HepG2 (cell line): ENCODE measurements around the gene FIGNL1. TPM values are rescaled to one million over a fixed set of nuclear protein-coding genes. Genes with fewer than 3 reads are reported as not detected.

Source experiments
- ARID5B ChIP-seq: IDR thresholded peaks from 2 replicates; pipeline ENCODE4 v1.4.0; 2020; ENCODE audit warnings: mild to moderate bottlenecking, missing genetic modification reagents
- FOSL2 ChIP-seq: sonication (generic); formaldehyde crosslinking; IDR thresholded peaks from 2 replicates; pipeline ENCODE4 v1.4.0; 2020; ENCODE audit warnings: missing genetic modification reagents
- FOXA1 ChIP-seq, 2 experiments: fragments of 450-650 bp in 1 of 2; sonication (generic) in 1 of 2; formaldehyde crosslinking in 1 of 2; IDR thresholded peaks; 2 replicates each; pipeline versions ENCODE4 v1.4.0 to v1.6.1; 2016 to 2020; ENCODE audit warnings: missing genetic modification reagents in 1 of 2
- GABPA ChIP-seq, 2 experiments: IDR thresholded peaks; 2 replicates each; pipeline ENCODE4 v1.6.1; 2011 to 2016; ENCODE audit warnings: low read depth in 2 of 2, low read length in 1 of 2, missing biosample characterization in 1 of 2, missing genetic modification characterization in 1 of 2
- HMGXB3 ChIP-seq: sonication (generic); formaldehyde crosslinking; IDR thresholded peaks from 2 replicates; pipeline ENCODE4 v1.4.0; 2020; ENCODE audit warnings: missing genetic modification reagents, borderline replicate concordance
- KDM1A ChIP-seq: IDR thresholded peaks from 2 replicates; pipeline ENCODE4 v1.6.1; 2016; ENCODE audit warnings: missing compliant biosample characterization
- PAXIP1 ChIP-seq: sonication (generic); formaldehyde crosslinking; conservative IDR thresholded peaks from 2 replicates; pipeline ENCODE4 v1.4.0; 2020; ENCODE audit warnings: mild to moderate bottlenecking, missing genetic modification reagents, moderate library complexity
- TCF7 ChIP-seq: sonication (generic); IDR thresholded peaks from 2 replicates; pipeline ENCODE4 v1.6.1; 2016; ENCODE audit warnings: antibody characterized with exemption, low read depth
- ZKSCAN8 ChIP-seq: IDR thresholded peaks from 2 replicates; pipeline ENCODE4 v1.6.1; 2016; ENCODE audit warnings: borderline replicate concordance, missing genetic modification reagents, missing compliant biosample characterization
- ZMYM2 ChIP-seq: sonication (generic); formaldehyde crosslinking; IDR thresholded peaks from 2 replicates; pipeline ENCODE4 v1.8.0; 2022; ENCODE audit warnings: mild to moderate bottlenecking, missing genetic modification reagents
- ZNF503 ChIP-seq: sonication (generic); formaldehyde crosslinking; IDR thresholded peaks from 2 replicates; pipeline ENCODE4 v1.4.0; 2020; ENCODE audit warnings: missing genetic modification reagents
- polyA plus RNA-seq, 8 experiments: library from polyadenylated mRNA; depleted of rRNA in 3 of 8; stranded (reverse) in 7 of 8; unstranded in 1 of 8; fragments of >200 nt; fragmentation: Illumina TruSeq in 4 of 8; extraction: Trizol in 4 of 8; gene quantifications; 2 replicates each; pipeline versions ENCODE4 v1.2.1 to v1.2.3, GENCODE V29; 2011 to 2016; ENCODE audit warnings: low read depth in 4 of 8, missing spikeins in 1 of 8, mixed read lengths in 1 of 8; ENCODE audit not compliant: insufficient read depth in 1 of 8
- total RNA-seq, 5 experiments: library from RNA; depleted of rRNA; stranded (reverse); fragments of >200 nt; fragmentation: Illumina TruSeq; extraction: Trizol; gene quantifications; 2 replicates each; pipeline ENCODE4 v1.2.3, GENCODE V29; 2016; ENCODE audit warnings: low read depth in 1 of 5
- TF ChIP-seq, protein P1 (sequence below): IDR thresholded peaks from 2 replicates; pipeline ENCODE4 v1.6.1; 2012; ENCODE audit warnings: inconsistent platforms

FIGNL1 gene
- total and polyA plus RNA-seq, 2 of the 13 experiments (the other 11 are each of a cell fraction or from before 2014, with no cell fraction given): 4.0 to 20.9 TPM

GRCh38 chr7:50477640-50478039 is 27.5 kb upstream of the FIGNL1 start (continued):
- TF ChIP-seq ZNF503 (CRISPR knock-in tag) (no peak), FOSL2 (CRISPR knock-in tag) (0 out of 2 replicates have a peak, but pooled peaks have one; percentile 16), ARID5B (0 out of 2 replicates have a peak, but pooled peaks have one; percentile 30), PAXIP1 (CRISPR knock-in tag) (0 out of 2 replicates have a peak, but pooled peaks have one; percentile 26), FOXA1 (IDR thresholded peaks at IDR 0.05) (no peak), FOXA1 (CRISPR knock-in tag; IDR thresholded peaks at IDR 0.05) (0 out of 2 replicates have a peak, but pooled peaks have one; percentile 9), KDM1A (CRISPR knock-in tag) (no peak), GABPA (IDR thresholded peaks at IDR 0.05; ENCODE audit: low read depth, low read length) (no peak), GABPA (CRISPR knock-in tag; IDR thresholded peaks at IDR 0.05; ENCODE audit: low read depth) (no peak), ZMYM2 (CRISPR knock-in tag) (0 out of 2 replicates have a peak, but pooled peaks have one; percentile 33), ZKSCAN8 (CRISPR knock-in tag) (peak; percentile 95), TCF7 (peak; percentile 44; the same call in 1 of the 2 replicates), HMGXB3 (CRISPR knock-in tag) (no peak)
- TF ChIP-seq, protein P1, sequence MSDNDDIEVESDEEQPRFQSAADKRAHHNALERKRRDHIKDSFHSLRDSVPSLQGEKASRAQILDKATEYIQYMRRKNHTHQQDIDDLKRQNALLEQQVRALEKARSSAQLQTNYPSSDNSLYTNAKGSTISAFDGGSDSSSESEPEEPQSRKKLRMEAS: peak; percentile 27; the same call in 1 of the 2 replicates
